NCI-H2227 treated with DMSO at 0.1 percent for 48 hours (cell line): ENCODE data around the gene NEDD4L.

Experiments
- DNase-seq: peaks from one replicate; lab custom pipeline; 2025; lab: John Stamatoyannopoulos, UW

The NEDD4L gene

DNA sequence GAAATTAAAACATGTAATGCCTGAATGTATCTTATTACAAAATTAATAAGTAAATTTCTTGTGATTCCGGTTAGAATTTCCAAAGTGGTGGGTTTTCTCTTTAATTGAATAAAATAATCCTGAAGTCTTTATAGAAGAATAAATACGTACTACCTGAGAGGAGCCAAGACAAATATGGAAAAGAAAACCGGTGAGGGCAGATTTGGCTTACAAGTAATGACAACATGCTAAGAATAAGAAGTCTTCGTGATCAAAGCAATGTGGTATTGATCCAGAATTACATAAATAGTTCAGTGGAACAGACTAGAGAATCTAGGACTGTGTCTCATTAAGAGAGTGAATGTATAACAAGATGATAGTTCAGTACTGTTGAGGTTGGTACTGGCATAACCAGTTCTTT is 167.5 kb downstream of the NEDD4L start:
- no peak for DNase-seq

DNA sequence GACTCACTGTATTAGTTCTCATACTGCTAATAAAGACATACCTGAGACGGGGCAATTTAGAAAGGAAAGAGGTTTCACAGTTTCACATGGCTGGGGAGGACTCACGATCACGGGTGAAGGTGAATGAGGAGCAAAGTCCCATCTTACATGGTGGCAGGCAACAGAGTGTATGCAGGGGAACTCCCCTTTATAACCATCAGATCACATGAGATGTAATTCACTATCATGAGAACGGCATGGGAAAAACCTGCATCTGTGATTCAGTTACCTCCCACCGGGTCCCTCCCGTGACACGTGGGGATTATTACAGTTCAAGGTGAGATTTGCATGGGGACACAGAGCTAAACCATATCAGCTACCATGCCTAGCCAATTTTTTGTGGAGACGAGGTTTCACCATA is 168.2 kb downstream of the NEDD4L start:
- no peak for DNase-seq

GRCh38 chr18:58213440-58213839 is 169.4 kb downstream of the NEDD4L start:
- no peak for DNase-seq

DNA sequence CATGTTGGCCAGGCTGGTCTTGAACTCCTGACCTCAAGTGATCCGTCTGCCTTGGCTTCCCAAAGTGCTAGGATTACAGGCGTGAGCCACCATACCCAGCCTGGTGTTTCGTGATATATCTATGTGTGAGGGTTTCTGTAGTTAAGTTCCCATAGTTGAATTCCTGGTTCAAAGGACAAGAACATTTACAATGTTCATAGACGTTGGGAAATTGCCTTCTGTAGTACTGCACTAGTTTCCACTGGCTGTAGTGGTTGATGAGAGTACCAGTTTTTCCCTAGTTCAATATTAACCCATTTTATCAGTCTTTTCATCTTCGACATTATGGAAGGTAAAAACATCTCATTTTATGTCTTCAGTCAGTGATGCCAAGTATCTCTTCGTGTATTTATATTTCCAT is 171.0 kb downstream of the NEDD4L start:
- DNase-seq, result no peak

DNA sequence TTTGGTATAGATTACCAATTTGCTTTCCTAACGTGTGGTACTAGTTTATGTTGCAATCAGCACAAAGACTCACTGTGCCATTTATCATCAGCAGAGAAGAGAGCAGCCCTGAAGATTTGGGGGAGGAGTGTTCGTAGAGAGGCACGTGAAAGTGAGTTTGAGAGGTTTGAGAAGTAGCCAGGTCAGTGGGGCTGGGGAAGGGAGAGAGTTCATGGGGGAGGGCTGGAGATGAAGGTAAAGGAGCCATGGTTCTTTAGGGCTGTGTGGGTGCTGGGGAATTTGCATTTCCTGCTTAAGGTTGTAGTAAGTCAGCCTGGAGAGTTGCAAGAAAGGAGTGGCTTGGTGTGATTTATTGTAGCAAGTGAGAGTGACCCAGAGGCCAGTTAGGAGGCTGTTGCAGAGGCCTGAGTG is 172.1 kb downstream of the NEDD4L start:
- DNase-seq, result no peak

GRCh38 chr18:58217052-58217451 is 173.0 kb downstream of the NEDD4L start:
- no peak for DNase-seq

DNA sequence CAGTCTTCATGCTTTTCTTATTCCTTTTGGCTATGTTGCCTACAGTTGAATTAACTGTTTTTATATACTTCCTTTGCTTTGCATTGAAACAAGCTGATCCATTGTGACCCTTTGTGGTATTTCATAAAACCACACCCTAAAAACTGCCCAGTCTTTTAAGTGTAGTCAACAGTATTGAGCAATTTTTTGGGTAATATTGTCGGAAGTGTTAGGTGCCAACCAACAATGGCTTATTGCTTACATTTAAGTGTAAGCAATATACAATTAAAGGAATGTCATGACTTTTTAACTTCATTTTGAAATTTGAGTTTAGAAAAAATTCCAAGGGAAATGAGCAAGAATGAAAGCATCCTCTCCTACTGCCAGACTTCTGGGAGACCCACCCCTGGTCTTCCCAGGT is 174.1 kb downstream of the NEDD4L start:
- no peak for DNase-seq

- DNase-seq, result no peak
Observed at GRCh38 chr18:58221060-58221725, 177.2 kb downstream of the NEDD4L start.

DNA sequence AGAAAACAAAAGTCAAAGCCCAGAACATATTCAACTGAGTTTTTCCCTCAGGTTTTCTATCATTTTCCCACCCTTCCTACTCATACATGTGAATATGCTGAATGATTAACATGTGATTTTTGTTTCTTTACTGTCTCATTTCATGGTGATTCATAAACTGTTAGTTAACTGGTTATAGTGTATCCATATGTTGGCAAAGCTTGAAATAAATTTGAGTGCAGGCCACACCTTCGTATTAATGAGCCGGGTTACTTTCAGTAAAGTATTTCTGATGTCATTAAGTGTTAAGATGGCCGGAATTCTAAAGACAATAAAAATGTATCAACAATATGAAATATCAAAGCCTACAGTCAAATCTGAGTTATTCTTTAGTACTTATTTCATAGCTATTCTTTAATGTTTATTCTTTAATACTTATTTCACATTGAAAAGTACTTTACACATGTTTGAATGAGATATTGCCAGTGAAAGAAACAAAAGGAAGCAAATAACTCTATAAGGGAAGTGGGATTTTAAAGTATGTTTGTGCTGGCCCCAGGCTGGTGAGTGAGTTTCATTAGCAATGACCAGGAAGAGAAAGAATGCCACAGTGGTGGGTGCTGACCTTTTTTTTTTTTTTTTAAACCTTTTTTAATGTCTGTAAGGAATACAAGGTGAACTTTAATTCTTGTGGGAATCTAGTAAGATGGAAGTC is 178.6 kb downstream of the NEDD4L start:
- DNase-seq, result no peak

GRCh38 chr18:58223717-58224424 is 179.8 kb downstream of the NEDD4L start:
- DNase-seq, result no peak

DNA sequence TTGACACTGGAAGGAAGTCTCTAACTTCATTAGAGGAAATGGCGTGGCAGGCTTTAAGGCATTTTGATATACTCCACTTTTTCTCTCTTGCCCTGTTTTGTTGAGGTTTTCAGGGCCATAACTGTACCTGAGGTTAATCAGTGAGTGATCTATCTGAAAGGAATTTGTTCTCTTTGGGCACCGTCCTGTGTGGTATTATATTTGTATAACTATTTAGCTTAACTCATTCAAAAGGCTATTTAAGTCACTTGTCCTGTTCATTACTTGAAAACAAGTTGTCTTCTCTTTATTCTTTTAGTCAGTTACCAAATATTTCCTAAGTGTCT is 180.4 kb downstream of the NEDD4L start:
- DNase-seq, result no peak

- DNase-seq, result no peak
Observed at GRCh38 chr18:58225101-58225500, 181.1 kb downstream of the NEDD4L start.

- DNase-seq, result peak; percentile 61
Observed at GRCh38 chr18:58226429-58226828, 182.4 kb downstream of the NEDD4L start.

GRCh38 chr18:58227361-58227930 is 183.4 kb downstream of the NEDD4L start:
- DNase-seq, result no peak

DNA sequence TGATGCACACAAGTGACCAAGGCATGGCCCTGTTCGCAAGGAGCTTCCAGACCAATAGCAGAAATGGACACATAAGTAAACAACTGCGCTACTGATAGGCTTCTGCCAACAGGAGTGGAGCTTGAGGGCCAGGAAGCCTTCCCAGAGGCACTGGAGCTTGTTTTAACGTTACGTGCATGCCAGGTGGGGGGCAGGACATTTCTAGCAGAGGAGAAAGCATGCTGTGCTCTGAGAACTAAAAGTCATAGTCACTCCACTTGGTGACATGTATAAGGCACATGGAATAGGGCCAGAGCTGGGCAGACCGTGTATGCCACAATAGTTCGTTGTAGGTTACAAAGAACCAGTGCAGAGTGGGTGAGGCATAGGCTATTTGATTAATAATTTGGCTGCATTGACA is 184.2 kb downstream of the NEDD4L start:
- DNase-seq, result no peak

DNA sequence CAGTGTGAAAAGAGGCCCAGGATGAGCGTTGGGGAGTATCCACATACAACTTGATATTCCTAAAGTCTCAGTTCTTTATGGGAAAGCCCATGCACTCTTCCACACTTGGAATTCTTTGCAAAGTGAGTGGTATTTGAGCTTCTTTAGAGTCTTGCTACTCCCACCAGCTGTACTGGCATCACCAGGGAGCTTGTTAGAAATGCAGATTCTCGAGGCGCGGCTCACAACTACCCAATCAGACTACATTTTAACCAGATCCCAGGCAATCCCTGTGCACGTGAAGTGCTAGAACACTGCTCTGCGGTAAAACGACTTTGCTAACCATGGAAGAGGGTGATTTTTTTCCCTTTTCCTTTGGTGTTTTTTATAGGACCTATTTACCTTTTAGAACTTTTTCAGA is 184.7 kb downstream of the NEDD4L start:
- DNase-seq, result no peak

DNA sequence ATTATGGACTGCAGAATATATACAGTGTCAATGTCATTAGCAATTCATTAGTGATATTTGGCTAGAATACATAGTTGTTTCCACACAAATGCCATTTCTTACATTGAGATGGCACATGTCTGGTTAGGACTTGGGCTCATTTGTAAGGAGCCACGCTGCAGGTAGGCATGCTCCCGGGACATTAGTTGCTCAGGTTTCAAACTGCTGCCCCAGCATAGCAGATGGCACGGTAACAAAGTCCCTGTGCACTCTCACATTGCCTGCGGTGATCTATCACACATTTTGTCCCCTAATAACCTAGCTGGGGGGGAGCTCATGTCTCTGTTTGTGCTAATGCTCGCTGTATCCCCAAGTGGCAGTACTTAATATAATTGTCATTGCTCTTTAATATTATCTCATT is 185.1 kb downstream of the NEDD4L start:
- no peak for DNase-seq

DNA sequence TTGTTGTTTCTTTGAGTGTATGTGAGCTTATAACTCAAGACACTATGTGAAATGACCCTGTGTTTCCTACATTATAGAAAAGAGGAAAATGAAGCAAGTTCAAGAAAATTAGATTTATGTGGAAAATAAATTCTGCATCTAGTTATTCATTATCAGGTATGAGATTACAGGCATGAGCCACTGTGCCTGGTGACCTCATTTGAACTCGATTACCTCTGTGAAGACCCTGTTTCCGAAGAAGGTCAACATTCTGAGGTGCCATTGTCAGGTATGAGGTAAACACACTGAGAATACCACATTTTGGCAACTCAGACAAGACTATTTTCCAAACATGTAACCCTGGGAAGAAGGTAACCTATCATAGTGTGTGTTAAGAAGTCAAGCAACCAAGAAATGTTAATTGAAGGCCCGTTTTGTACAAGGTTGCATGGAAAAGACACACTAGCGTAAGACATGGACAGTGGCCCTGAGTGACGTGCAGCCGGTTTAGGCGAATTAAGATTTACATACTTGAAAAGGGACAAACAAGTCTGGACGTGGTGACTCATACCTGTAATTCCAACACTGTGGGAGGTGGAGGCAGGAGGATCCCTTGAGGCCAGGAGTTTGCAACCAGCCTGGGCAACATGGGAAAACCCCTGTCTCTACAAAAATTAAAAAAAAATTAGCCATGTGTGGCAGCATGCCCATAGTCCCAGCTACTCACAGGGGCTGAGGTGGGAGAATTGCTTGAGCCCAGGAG is 186.6 kb downstream of the NEDD4L start:
- DNase-seq, result no peak

DNA sequence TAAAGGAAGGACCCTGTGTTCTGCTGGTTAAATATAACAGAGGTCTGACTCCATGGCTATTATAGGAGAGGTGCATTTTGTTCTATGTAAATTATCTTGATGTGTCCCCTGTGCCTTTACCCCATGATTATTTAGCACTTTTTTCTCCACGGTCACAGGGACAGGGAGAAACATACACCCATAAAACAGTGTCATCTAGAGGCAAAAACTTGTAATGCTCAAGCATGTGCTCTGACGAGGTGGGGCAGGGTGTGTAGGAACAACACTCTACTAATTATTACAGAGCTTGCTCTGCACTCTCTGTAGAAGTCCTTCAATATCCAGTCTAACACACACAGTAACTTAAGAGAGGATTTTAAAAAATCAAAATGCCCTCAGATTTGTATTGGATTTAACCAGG is 187.9 kb downstream of the NEDD4L start:
- no peak for DNase-seq

DNA sequence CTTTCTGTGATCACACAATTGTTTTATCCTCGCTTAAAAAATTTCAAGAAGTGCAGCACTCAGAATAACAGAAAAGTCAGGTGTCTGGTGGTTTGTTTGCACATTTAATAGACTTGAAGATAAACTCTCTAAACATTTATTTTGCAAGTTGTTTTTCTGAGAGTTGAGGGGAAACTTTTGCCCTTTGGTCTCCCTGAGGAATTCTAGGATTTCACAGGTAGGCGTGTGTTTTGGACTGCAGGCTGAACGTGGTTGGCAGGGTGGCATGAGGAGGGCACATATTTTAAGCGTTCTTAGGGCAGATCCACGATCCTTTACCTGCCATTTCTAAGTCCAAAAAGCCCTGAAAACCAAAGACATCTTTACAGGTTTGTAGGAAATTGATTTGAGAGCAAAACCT is 188.6 kb downstream of the NEDD4L start:
- no peak for DNase-seq

GRCh38 chr18:58234359-58234741 is 190.3 kb downstream of the NEDD4L start:
- DNase-seq, result no peak

- DNase-seq, result peak; percentile 34
Observed at GRCh38 chr18:58235001-58235436, 191.0 kb downstream of the NEDD4L start.
